ENCODE measurements around the gene HLA-DRB1. TPM values are rescaled to one million over a fixed set of nuclear protein-coding genes. Genes with fewer than 3 reads are reported as not detected.

HLA-DRB1 gene
- total RNA-seq = 100 to 1,000 TPM in 1 of 3 donors, 10 to 100 TPM in 2; 42.8 to 123 (median 53.9) TPM
- 417 TPM for total RNA-seq (2013)

DNA sequence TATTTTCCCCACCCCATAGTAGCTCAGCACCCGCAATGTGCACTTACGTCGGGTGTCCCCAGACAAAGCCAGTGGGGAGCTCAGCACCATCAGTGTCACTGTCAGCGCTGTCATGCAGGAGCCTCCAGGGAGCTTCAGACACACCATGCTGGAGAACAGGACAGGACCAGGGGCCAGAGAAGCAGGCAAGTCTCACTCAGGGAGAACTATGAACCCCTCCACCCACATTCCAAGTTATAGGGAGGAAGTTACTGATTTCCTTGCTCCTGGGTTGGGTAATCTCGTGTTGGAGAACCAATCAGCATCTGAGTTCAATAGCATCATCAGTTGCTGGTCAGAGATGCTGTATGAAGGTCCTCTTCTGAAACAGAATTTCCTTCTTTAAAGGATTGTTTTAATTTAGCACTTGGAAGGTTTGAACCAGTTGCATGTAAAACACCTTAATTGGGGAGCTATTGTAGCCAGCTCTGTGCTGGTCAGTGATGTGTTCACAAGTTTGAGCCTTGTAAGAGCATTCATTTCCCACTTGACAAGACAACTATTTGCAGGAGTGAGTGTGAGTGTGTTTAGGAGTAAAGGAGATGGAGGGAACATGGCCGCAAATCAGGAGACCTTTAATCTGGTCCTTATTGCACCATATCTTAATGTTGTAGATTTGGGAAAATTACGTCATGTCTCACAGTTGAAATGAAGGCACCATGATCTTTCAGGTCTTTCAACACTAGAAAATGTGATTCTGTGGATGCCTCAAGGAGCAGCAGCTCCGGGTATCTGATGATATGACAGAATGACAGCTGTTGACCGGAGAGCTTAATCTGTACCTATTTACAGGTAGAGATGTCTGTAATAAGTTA is at the start of gene HLA-DRB1:
HLA-DRB1 (minus strand) TSS at position 253 of the 854 bp plus-strand sequence; CDS start at position 147, 106 bp downstream.
- peak within 1 kb of the TSS; percentile 27 to 87 for H3K27ac Mint-ChIP-seq
- WGBS (ENCODE audit: insufficient coverage) = 7% methylated on average over 8 of the region's 9 CpGs

DNA sequence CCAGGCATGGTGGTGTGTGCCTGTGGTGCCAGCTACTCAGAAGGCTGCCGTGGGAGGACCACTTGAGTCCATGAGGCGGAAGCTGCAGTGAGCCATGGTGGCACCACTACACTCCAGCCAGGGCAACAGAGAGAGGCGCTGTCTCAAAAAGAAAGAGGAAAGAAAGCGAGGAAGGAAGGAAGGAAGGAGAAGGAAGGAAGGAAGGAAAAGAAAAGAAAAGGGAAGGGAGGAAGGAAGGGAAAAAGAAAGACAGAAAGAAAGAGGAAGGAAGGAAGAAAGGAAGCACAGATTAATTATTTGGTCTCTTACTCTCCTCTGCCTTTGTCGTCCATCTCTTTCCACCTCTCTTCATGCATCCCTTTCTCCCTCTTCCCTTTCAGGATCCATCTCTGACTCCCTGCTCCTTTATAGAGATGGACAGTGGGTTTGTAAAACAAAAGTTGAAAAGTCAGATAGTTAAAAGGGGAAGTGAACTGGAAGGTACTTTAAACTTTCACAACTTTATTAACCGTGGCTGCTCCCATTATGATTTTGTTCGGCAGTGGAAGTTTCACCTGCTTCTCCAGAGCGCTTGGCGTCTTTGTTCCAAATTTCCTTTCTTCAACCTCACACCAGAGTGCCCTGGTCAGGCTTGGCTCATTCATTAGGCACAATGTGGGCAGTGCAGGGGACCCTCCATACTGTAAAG is 49.0 kb upstream of the HLA-DRB1 start:
- Mint-ChIP-seq H3K27ac (peak overlapping the region in 1 of 2 donors; percentile 78), H3K4me3 (no peak overlapping the region), H3K4me1 (peaks cover 27 to 40% of the 10 kb centered on the region in 2 donors)

More for the DNA sequence above, at the start of gene HLA-DRB1:
- Mint-ChIP-seq H3K36me3 (no peaks in the 10 kb centered on the region), H3K27me3 (ENCODE audit: low read depth in 2 of 2) (peaks cover 6% of the 10 kb centered on the region in 2 donors), H3K4me1 (peaks cover 40 to 44% of the 10 kb centered on the region in 2 donors), H3K4me3 (peak within 1 kb of the TSS; percentile 78), H3K9me3 (no peaks in the 10 kb centered on the region)
- Histone ChIP-seq H3K27ac (ENCODE audit: low read length) (peak within 1 kb of the TSS; percentile 73), H3K4me3 (ENCODE audit: low read length) (peak within 1 kb of the TSS; percentile 36), H3K4me1 (ENCODE audit: control insufficient read depth, insufficient read depth, low read length) (no peaks in the 10 kb centered on the region), H3K9me3 (ENCODE audit: control insufficient read depth, insufficient read depth, low read length) (no peaks in the 10 kb centered on the region), H3K36me3 (ENCODE audit: control insufficient read depth, insufficient read depth, low read length) (no peaks in the 10 kb centered on the region), H3K27me3 (ENCODE audit: control insufficient read depth, insufficient read depth, low read length) (no peaks in the 10 kb centered on the region)
- intact Hi-C loops (cut with micrococcal nuclease) = no loop called here
- TF ChIP-seq, protein P1, sequence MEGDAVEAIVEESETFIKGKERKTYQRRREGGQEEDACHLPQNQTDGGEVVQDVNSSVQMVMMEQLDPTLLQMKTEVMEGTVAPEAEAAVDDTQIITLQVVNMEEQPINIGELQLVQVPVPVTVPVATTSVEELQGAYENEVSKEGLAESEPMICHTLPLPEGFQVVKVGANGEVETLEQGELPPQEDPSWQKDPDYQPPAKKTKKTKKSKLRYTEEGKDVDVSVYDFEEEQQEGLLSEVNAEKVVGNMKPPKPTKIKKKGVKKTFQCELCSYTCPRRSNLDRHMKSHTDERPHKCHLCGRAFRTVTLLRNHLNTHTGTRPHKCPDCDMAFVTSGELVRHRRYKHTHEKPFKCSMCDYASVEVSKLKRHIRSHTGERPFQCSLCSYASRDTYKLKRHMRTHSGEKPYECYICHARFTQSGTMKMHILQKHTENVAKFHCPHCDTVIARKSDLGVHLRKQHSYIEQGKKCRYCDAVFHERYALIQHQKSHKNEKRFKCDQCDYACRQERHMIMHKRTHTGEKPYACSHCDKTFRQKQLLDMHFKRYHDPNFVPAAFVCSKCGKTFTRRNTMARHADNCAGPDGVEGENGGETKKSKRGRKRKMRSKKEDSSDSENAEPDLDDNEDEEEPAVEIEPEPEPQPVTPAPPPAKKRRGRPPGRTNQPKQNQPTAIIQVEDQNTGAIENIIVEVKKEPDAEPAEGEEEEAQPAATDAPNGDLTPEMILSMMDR (IDR thresholded peaks at IDR 0.05) = no peak
- DNase-seq (peak; percentile 38 to 59), ATAC-seq (peak; percentile 96 to 97 (median 96))

DNA sequence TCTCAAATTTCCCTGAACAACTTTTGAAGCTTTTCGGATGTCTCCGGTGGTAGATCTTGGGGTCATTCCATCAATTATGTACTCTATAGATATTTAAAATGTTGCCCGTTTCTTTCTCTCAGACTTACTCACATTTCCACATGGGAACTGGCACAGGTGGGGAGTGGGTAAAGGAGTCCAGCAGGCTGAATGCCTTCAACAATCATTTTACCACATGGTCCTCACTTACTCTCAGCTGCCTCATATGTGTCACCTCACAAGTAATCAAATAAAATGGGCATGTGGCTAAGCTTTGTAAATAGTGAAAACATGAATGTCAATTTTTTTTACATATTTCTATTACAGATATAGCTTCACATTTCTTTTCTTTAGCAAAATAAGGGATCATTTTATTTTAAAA is 48.2 kb upstream of the HLA-DRB1 start:
- TF ChIP-seq, protein P1 (IDR thresholded peaks at IDR 0.05) = no peak
- no peak for ATAC-seq
- H3K27ac Mint-ChIP-seq = no peak overlapping the region

More for the DNA sequence above, 49.0 kb upstream of the HLA-DRB1 start:
- Histone ChIP-seq H3K4me1 (ENCODE audit: control insufficient read depth, insufficient read depth, low read length) (peaks cover 4% of the 10 kb centered on the region), H3K9me3 (ENCODE audit: control insufficient read depth, insufficient read depth, low read length) (no peaks in the 10 kb centered on the region), H3K36me3 (ENCODE audit: control insufficient read depth, insufficient read depth, low read length) (no peaks in the 10 kb centered on the region), H3K27ac (ENCODE audit: low read length) (no peak overlapping the region), H3K27me3 (ENCODE audit: control insufficient read depth, insufficient read depth, low read length) (no peaks in the 10 kb centered on the region), H3K4me3 (ENCODE audit: low read length) (no peak overlapping the region)
- no peak for DNase-seq
- no peak for ATAC-seq
- Mint-ChIP-seq H3K9me3 (no peaks in the 10 kb centered on the region), H3K27me3 (ENCODE audit: low read depth in 2 of 2) (peaks cover 16 to 17% of the 10 kb centered on the region in 2 donors), H3K36me3 (no peaks in the 10 kb centered on the region)
- intact Hi-C loops (cut with micrococcal nuclease) = no loop called here
- WGBS (ENCODE audit: insufficient coverage) = 40% methylated on average over 2 of the region's 9 CpGs
- TF ChIP-seq, protein P1 (IDR thresholded peaks at IDR 0.05) = no peak

More for the DNA sequence above, 48.2 kb upstream of the HLA-DRB1 start:
- no peak for DNase-seq
- Histone ChIP-seq H3K4me1 (ENCODE audit: control insufficient read depth, insufficient read depth, low read length) (peaks cover 4% of the 10 kb centered on the region), H3K27ac (ENCODE audit: low read length) (peak overlapping the region; percentile 73), H3K27me3 (ENCODE audit: control insufficient read depth, insufficient read depth, low read length) (no peaks in the 10 kb centered on the region), H3K9me3 (ENCODE audit: control insufficient read depth, insufficient read depth, low read length) (no peaks in the 10 kb centered on the region), H3K36me3 (ENCODE audit: control insufficient read depth, insufficient read depth, low read length) (no peaks in the 10 kb centered on the region), H3K4me3 (ENCODE audit: low read length) (peak overlapping the region; percentile 39)
- H3K27me3 Mint-ChIP-seq (ENCODE audit: low read depth in 2 of 2) = peaks cover 16 to 17% of the 10 kb centered on the region in 2 donors
- H3K4me3 Mint-ChIP-seq = no peak overlapping the region
- WGBS (ENCODE audit: insufficient coverage) = no CpG with 5 or more reads among the region's 3 CpGs
- intact Hi-C loops (cut with micrococcal nuclease) = no loop called here
- H3K9me3 Mint-ChIP-seq = no peaks in the 10 kb centered on the region
- H3K36me3 Mint-ChIP-seq = no peaks in the 10 kb centered on the region
- peaks cover 23 to 37% of the 10 kb centered on the region in 2 donors for H3K4me1 Mint-ChIP-seq

All from natural killer cell (primary cell).